Measurements from ENCODE around the gene PCDHB16.
"Not testable (repeated sequence)": the region's sequence is repeated elsewhere in the genome, so short reads cannot be mapped to it uniquely, and the experiment has no call there.

PCDHB16 gene

DNA sequence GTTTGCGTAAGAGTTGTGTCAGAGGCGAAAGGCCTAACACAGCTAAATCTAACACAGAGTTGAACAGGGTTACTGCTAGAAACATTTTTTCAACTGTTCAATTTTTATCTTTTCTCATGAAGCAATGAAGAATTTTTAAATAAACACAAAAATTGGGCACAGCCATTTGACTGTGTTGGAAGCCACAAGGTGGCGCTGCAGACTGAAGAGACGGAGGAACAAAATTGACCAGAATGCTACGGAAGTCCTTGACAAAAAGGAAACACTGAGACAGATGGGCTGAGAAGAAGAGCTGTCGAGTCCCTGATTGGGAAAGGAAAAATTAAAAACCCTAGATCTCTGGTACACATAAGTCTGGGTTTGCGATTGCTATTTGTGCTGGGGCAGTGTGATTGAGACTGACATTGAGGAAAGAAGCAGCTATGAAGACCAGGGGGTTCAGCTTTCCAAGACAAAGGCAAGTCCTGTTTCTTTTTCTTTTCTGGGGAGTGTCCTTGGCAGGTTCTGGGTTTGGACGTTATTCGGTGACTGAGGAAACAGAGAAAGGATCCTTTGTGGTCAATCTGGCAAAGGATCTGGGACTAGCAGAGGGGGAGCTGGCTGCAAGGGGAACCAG lies 4.8 kb downstream of the PCDHB16 start, which contains the start of gene PCDHB9:
Gene PCDHB9 (plus strand): TSS at position 265 of the 616 bp plus-strand sequence. CDS start 158 bp downstream, at position 423.
- H3K27ac ChIP-seq (ENCODE audit: low read depth, low read length, severe bottlenecking) = no peak within 1 kb of the TSS
- no peaks in the 10 kb centered on the region for H3K4me1 ChIP-seq (ENCODE audit: control insufficient read depth, insufficient read depth, low read length, poor library complexity, severe bottlenecking)
- no peak within 1 kb of the TSS for H3K4me3 ChIP-seq (ENCODE audit: extremely low read depth, insufficient read depth, low read length, poor library complexity, severe bottlenecking)
- H3K36me3 ChIP-seq (ENCODE audit: control insufficient read depth, insufficient read depth, low read length) = no peaks in the 10 kb centered on the region
- 44 to 47% methylated on average over 5 to 7 of the region's 9 CpGs for WGBS, 2 experiments (ENCODE audit: insufficient coverage in 2 of 2)
- no peaks in the 10 kb centered on the region for H3K9me3 ChIP-seq (ENCODE audit: control insufficient read depth, low read length)

DNA sequence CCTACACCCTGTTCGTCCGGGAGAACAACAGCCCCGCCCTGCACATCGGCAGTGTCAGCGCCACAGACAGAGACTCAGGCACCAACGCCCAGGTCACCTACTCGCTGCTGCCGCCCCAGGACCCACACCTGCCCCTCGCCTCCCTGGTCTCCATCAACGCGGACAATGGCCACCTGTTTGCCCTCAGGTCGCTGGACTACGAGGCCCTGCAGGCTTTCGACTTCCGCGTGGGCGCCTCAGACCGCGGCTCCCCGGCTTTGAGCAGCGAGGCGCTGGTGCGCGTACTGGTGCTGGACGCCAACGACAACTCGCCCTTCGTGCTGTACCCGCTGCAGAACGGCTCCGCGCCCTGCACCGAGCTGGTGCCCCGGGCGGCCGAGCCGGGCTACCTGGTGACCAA lies 6.5 kb downstream of the PCDHB16 start:
- WGBS, 2 experiments (ENCODE audit: insufficient coverage in 2 of 2) = 97 to 100% methylated on average over 5 to 17 of the region's 37 CpGs
- H3K27ac ChIP-seq (ENCODE audit: low read depth, low read length, severe bottlenecking); H3K4me3 ChIP-seq (ENCODE audit: extremely low read depth, insufficient read depth, low read length, poor library complexity, severe bottlenecking); H3K36me3 ChIP-seq (ENCODE audit: control insufficient read depth, insufficient read depth, low read length); H3K4me1 ChIP-seq (ENCODE audit: control insufficient read depth, insufficient read depth, low read length, poor library complexity, severe bottlenecking); H3K9me3 ChIP-seq (ENCODE audit: control insufficient read depth, low read length): not testable (repeated sequence)

DNA sequence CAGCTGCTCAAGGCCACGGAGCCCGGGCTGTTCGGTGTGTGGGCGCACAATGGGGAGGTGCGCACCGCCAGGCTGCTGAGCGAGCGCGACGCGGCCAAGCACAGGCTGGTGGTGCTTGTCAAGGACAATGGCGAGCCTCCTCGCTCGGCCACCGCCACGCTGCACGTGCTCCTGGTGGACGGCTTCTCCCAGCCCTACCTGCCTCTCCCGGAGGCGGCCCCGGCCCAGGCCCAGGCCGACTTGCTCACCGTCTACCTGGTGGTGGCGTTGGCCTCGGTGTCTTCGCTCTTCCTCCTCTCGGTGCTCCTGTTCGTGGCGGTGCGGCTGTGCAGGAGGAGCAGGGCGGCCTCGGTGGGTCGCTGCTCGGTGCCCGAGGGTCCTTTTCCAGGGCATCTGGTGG lies 6.9 kb downstream of the PCDHB16 start:
- WGBS, 2 experiments (ENCODE audit: insufficient coverage in 2 of 2) = 84 to 97% methylated on average over 8 to 11 of the region's 35 CpGs
- not testable (repeated sequence) for H3K27ac ChIP-seq (ENCODE audit: low read depth, low read length, severe bottlenecking); H3K4me1 ChIP-seq (ENCODE audit: control insufficient read depth, insufficient read depth, low read length, poor library complexity, severe bottlenecking); H3K9me3 ChIP-seq (ENCODE audit: control insufficient read depth, low read length); H3K4me3 ChIP-seq (ENCODE audit: extremely low read depth, insufficient read depth, low read length, poor library complexity, severe bottlenecking); H3K36me3 ChIP-seq (ENCODE audit: control insufficient read depth, insufficient read depth, low read length)

DNA sequence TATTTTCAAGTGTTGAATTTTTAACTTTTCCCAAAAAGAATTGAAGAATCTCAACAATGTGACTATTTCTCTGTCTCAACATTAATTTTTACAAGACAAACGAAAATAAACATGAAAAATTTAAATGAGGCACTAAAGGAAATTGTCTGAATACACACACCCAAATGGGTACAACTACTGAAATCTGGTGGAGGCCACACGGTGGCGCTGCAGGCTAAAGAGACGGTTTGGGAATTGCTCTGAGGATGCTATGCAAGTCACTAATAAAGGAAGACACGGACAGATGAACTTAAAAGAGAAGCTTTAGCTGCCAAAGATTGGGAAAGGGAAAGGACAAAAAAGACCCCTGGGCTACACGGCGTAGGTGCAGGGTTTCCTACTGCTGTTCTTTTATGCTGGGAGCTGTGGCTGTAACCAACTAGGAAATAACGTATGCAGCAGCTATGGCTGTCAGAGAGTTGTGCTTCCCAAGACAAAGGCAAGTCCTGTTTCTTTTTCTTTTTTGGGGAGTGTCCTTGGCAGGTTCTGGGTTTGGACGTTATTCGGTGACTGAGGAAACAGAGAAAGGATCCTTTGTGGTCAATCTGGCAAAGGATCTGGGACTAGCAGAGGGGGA lies 10.0 kb downstream of the PCDHB16 start, which contains the start of gene PCDHB10:
Gene PCDHB10 (plus strand): TSS at position 244 of the 616 bp plus-strand sequence. CDS start 200 bp downstream, at position 444.
- H3K27ac ChIP-seq (ENCODE audit: low read depth, low read length, severe bottlenecking) = no peak within 1 kb of the TSS
- 24 to 31% methylated on average over 6 to 7 of the region's 10 CpGs for WGBS, 2 experiments (ENCODE audit: insufficient coverage in 2 of 2)

DNA sequence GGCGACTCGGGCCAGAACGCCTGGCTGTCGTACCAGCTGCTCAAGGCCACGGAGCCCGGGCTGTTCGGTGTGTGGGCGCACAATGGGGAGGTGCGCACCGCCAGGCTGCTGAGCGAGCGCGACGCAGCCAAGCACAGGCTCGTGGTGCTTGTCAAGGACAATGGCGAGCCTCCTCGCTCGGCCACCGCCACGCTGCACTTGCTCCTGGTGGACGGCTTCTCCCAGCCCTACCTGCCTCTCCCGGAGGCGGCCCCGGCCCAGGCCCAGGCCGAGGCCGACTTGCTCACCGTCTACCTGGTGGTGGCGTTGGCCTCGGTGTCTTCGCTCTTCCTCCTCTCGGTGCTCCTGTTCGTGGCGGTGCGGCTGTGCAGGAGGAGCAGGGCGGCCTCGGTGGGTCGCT lies 12.1 kb downstream of the PCDHB16 start:
- H3K9me3 ChIP-seq (ENCODE audit: control insufficient read depth, low read length); H3K4me1 ChIP-seq (ENCODE audit: control insufficient read depth, insufficient read depth, low read length, poor library complexity, severe bottlenecking); H3K27ac ChIP-seq (ENCODE audit: low read depth, low read length, severe bottlenecking); H3K4me3 ChIP-seq (ENCODE audit: extremely low read depth, insufficient read depth, low read length, poor library complexity, severe bottlenecking); H3K36me3 ChIP-seq (ENCODE audit: control insufficient read depth, insufficient read depth, low read length): not testable (repeated sequence)
- 76 to 97% methylated on average over 5 to 13 of the region's 37 CpGs for WGBS, 2 experiments (ENCODE audit: insufficient coverage in 2 of 2)

More for the DNA sequence above, 10.0 kb downstream of the PCDHB16 start, which contains the start of gene PCDHB10:
- peaks cover 4% of the 10 kb centered on the region for H3K9me3 ChIP-seq (ENCODE audit: control insufficient read depth, low read length)
- no peaks in the 10 kb centered on the region for H3K4me1 ChIP-seq (ENCODE audit: control insufficient read depth, insufficient read depth, low read length, poor library complexity, severe bottlenecking)
- H3K4me3 ChIP-seq (ENCODE audit: extremely low read depth, insufficient read depth, low read length, poor library complexity, severe bottlenecking) = peak within 1 kb of the TSS; percentile 14
- H3K36me3 ChIP-seq (ENCODE audit: control insufficient read depth, insufficient read depth, low read length) = no peaks in the 10 kb centered on the region

DNA sequence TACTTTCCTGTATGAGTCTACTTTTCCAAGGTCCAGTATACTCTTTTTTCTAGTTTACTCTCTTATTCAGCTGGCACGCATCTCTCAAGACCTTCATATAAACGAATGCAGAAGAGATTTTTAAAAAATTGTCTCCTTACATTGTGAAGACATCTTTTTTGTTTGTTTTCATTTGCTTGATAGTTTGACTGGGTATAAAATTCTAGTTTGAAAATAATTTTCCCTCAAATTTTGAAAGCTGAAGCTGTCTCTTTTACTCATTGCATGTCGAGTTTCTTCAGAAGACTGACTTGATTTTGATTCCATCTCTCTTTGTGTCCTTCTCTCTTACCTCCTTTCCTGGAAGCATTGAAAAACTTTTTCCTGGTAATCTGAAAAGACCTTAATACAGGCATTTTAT lies 14.2 kb downstream of the PCDHB16 start:
- no peaks in the 10 kb centered on the region for H3K36me3 ChIP-seq (ENCODE audit: control insufficient read depth, insufficient read depth, low read length)
- H3K4me3 ChIP-seq (ENCODE audit: extremely low read depth, insufficient read depth, low read length, poor library complexity, severe bottlenecking) = no peak overlapping the region
- 78 to 80% methylated on average over 1 of the region's 3 CpGs for WGBS, 2 experiments (ENCODE audit: insufficient coverage in 2 of 2)
- peaks cover 8% of the 10 kb centered on the region for H3K9me3 ChIP-seq (ENCODE audit: control insufficient read depth, low read length)
- H3K27ac ChIP-seq (ENCODE audit: low read depth, low read length, severe bottlenecking) = no peak overlapping the region
- no peaks in the 10 kb centered on the region for H3K4me1 ChIP-seq (ENCODE audit: control insufficient read depth, insufficient read depth, low read length, poor library complexity, severe bottlenecking)

DNA sequence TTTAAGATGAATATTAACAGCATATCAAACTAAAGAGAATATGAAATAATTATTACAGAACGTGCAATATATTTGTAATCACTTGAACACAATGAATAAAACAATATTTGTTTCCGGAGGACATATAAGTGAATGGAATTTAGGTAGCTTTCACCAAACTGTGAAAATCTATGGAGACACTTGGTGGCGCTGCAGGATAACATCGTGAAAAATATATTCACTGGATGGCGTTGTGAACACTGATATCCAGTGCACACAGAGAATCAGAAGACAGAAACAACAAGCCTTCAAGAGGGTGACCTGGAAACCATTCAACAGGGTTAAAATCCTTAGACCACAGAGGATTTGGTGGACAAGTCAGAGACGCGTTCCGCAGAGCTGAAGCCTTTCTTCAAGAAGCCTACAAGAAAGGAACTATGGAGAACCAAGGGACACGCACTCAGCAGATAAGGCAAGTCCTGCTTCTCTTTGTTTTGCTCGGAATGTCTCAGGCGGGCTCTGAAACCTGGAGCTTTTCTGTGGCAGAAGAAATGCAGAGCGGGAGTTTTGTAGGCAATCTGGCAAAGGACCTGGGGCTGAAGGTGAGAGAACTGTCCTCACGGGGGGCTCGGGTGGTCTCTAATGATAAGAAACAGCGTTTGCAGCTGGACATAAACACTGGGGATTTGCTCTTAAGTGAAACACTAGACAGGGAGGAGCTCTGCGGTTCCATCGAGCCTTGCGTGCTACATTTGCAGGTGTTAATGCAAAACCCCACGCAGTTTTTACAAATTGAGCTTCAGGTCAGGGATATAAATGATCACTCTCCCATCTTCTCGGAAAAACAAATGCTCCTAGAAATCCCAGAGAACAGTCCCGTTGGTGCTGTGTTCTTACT lies 17.4 kb downstream of the PCDHB16 start, which contains the start of gene PCDHB11:
Gene PCDHB11 (plus strand): TSS at position 269 of the 877 bp plus-strand sequence. CDS start 148 bp downstream, at position 417.
- WGBS, 2 experiments (ENCODE audit: insufficient coverage in 2 of 2) = 77 to 86% methylated on average over 16 to 17 of the region's 21 CpGs
- H3K9me3 ChIP-seq (ENCODE audit: control insufficient read depth, low read length) = peaks cover 8% of the 10 kb centered on the region
- no peaks in the 10 kb centered on the region for H3K36me3 ChIP-seq (ENCODE audit: control insufficient read depth, insufficient read depth, low read length)
- no peak within 1 kb of the TSS for H3K27ac ChIP-seq (ENCODE audit: low read depth, low read length, severe bottlenecking)
- no peaks in the 10 kb centered on the region for H3K4me1 ChIP-seq (ENCODE audit: control insufficient read depth, insufficient read depth, low read length, poor library complexity, severe bottlenecking)
- no peak within 1 kb of the TSS for H3K4me3 ChIP-seq (ENCODE audit: extremely low read depth, insufficient read depth, low read length, poor library complexity, severe bottlenecking)

DNA sequence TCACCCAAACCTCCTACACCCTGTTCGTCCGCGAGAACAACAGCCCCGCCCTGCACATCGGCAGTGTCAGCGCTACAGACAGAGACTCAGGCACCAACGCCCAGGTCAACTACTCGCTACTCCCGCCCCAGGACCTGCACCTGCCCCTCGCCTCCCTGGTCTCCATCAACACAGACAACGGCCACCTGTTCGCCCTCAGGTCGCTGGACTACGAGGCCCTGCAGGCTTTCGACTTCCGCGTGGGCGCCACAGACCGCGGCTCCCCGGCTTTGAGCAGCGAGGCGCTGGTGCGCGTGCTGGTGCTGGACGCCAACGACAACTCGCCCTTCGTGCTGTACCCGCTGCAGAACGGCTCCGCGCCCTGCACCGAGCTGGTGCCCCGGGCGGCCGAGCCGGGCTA lies 18.9 kb downstream of the PCDHB16 start:
- WGBS, 2 experiments (ENCODE audit: insufficient coverage in 2 of 2) = 97 to 98% methylated on average over 6 to 11 of the region's 38 CpGs
- not testable (repeated sequence) for H3K4me1 ChIP-seq (ENCODE audit: control insufficient read depth, insufficient read depth, low read length, poor library complexity, severe bottlenecking); H3K9me3 ChIP-seq (ENCODE audit: control insufficient read depth, low read length); H3K4me3 ChIP-seq (ENCODE audit: extremely low read depth, insufficient read depth, low read length, poor library complexity, severe bottlenecking); H3K36me3 ChIP-seq (ENCODE audit: control insufficient read depth, insufficient read depth, low read length); H3K27ac ChIP-seq (ENCODE audit: low read depth, low read length, severe bottlenecking)

DNA sequence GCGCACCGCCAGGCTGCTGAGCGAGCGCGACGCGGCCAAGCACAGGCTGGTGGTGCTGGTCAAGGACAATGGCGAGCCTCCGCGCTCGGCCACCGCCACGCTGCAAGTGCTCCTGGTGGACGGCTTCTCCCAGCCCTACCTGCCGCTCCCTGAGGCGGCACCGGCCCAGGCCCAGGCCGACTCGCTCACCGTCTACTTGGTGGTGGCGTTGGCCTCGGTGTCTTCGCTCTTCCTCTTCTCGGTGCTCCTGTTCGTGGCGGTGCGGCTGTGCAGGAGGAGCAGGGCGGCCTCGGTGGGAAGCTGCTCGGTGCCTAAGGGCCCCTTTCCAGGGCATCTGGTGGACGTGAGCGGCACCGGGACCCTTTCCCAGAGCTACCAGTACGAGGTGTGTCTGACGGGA lies 19.5 kb downstream of the PCDHB16 start:
- WGBS, 2 experiments (ENCODE audit: insufficient coverage in 2 of 2) = 95 to 97% methylated on average over 27 to 28 of the region's 35 CpGs
- not testable (repeated sequence) for H3K4me3 ChIP-seq (ENCODE audit: extremely low read depth, insufficient read depth, low read length, poor library complexity, severe bottlenecking); H3K4me1 ChIP-seq (ENCODE audit: control insufficient read depth, insufficient read depth, low read length, poor library complexity, severe bottlenecking); H3K9me3 ChIP-seq (ENCODE audit: control insufficient read depth, low read length); H3K27ac ChIP-seq (ENCODE audit: low read depth, low read length, severe bottlenecking); H3K36me3 ChIP-seq (ENCODE audit: control insufficient read depth, insufficient read depth, low read length)

DNA sequence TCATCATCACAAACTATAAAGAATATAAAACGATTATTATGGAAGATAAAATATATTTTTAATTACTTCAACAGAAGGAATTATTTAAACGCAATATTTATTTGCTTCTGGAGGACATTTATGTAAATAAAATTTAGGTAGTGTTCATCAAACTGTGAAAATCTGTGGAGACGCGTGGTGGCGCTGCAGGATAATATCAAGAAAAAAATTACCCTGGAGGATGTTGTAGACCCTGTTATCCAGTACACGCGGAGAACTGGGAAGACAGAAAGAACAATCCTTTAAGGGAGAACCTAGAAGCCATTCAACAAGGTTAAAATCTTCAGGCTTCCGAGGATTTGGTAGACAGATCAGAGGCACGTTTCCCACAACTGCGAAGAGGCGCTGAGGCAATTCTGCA lies 26.3 kb downstream of the PCDHB16 start, which contains the start of gene PCDHB12:
Gene PCDHB12 (plus strand): TSS at position 242 of the 400 bp plus-strand sequence. CDS start 189 bp downstream, outside the sequence.
- Histone ChIP-seq H3K27ac (ENCODE audit: low read depth, low read length, severe bottlenecking) (no peak within 1 kb of the TSS), H3K36me3 (ENCODE audit: control insufficient read depth, insufficient read depth, low read length) (no peaks in the 10 kb centered on the region), H3K4me3 (ENCODE audit: extremely low read depth, insufficient read depth, low read length, poor library complexity, severe bottlenecking) (no peak within 1 kb of the TSS), H3K4me1 (ENCODE audit: control insufficient read depth, insufficient read depth, low read length, poor library complexity, severe bottlenecking) (no peaks in the 10 kb centered on the region), H3K9me3 (ENCODE audit: control insufficient read depth, low read length) (no peaks in the 10 kb centered on the region)
- 77 to 84% methylated on average over 9 of the region's 11 CpGs for WGBS, 2 experiments (ENCODE audit: insufficient coverage in 2 of 2)
